GM12874 (cell line): Measurements from ENCODE around the gene FREM2.

ENCODE experiments used
- TF ChIP-seq, protein P1 (sequence below): IDR thresholded peaks from 2 replicates; pipeline ENCODE4 v1.5.1; 2011; ENCODE audit warnings: low read depth, mild to moderate bottlenecking, control low read depth, low read length, moderate library complexity; ENCODE audit not compliant: insufficient read depth

The FREM2 gene

DNA sequence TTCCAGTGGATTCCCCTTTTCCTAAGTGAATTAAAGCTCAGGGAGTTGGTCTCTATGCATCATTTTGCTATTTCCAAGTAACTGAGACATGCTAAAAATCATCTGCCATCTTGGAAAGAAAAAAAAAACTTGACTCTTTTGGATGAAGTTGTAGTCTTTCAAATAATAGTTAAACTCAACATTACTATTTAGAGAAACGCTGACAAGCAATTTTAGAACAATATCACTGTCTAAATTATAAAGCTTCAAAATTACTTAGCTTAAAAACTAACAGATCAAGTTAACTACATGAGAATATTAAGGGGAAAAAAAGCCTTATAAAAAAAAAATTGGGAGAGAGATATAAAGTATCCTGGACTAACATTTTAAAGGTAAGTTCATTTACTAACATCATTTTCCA lies 235.3 kb downstream of the FREM2 start:
- TF ChIP-seq, protein P1, sequence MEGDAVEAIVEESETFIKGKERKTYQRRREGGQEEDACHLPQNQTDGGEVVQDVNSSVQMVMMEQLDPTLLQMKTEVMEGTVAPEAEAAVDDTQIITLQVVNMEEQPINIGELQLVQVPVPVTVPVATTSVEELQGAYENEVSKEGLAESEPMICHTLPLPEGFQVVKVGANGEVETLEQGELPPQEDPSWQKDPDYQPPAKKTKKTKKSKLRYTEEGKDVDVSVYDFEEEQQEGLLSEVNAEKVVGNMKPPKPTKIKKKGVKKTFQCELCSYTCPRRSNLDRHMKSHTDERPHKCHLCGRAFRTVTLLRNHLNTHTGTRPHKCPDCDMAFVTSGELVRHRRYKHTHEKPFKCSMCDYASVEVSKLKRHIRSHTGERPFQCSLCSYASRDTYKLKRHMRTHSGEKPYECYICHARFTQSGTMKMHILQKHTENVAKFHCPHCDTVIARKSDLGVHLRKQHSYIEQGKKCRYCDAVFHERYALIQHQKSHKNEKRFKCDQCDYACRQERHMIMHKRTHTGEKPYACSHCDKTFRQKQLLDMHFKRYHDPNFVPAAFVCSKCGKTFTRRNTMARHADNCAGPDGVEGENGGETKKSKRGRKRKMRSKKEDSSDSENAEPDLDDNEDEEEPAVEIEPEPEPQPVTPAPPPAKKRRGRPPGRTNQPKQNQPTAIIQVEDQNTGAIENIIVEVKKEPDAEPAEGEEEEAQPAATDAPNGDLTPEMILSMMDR = no peak

DNA sequence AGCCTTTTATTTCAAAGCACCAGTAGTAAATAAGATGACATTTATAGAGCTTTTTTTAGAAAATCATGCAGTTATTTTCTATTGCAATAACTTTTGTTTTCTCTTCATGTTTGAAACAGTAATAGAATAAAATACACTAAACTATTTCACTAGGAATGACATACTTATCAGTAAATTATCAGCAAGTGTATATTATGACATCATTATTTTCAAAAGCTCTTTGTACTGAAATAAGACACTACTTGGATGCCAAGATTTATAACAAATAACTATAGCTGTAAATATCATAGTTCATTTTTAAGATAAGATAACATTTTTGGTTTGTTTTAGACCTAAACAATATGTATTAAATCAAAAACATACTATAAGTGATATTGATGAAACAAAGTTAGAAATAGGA lies 246.9 kb downstream of the FREM2 start:
- TF ChIP-seq, protein P1 = no peak
